ENCODE measurements around the gene LRRFIP1. TPM values are rescaled to one million over a fixed set of nuclear protein-coding genes. Genes with fewer than 3 reads are reported as not detected.

Gene LRRFIP1
- polyA plus RNA-seq, 1 donor (not counting 4 experiments of a cell fraction or from before 2014, with no cell fraction given) = 115 TPM

DNA sequence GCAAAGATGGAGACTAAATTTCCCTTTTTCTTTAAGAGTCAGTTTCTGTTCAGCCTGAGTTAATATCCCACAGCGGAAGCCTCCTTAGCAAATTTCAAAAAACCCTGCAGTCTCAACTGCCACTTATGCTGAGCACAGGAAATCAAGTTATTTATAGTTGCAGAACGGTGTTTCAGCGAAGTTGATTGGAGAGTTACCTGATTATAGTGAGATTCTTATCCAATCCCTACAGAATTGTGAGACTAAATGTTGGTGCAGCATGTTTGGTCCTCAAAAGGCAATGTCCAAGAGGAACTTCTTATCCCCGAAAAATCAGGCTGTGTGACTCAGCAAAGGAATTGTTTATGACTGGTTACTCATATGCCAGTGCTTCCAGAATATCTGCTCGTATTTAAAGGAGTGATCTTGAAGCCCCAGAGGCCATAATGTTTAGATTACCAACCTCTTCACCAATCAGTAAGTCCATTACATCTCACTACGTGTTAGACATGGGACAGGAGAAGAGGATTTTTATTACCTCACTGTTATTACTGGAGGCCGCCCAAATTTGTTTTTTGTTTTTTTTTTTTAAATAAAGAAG lies 67.9 kb downstream of the LRRFIP1 start:
- peaks cover 4 to 23% of the 10 kb centered on the region in 2 experiments for H3K36me3 ChIP-seq (ENCODE audit: control insufficient read depth in 2 of 2, extremely low read depth in 1 of 2, insufficient read depth in 2 of 2, low read length in 2 of 2)
- H3K4me3 ChIP-seq (ENCODE audit: control insufficient read depth in 2 of 3, extremely low read depth in 1 of 3, insufficient read depth in 2 of 3, low read depth in 1 of 3, low read length in 3 of 3) = peak overlapping the region; percentile 76 to 95 (median 90)

GRCh38 chr2:237696461-237696860 lies 69.1 kb downstream of the LRRFIP1 start:
- Histone ChIP-seq H3K79me2 (ENCODE audit: control insufficient read depth, insufficient read depth, low read length) (peaks cover 81% of the 10 kb centered on the region), H3K27me3 (ENCODE audit: control insufficient read depth, extremely low read depth, insufficient read depth, low read length) (no peaks in the 10 kb centered on the region), H3K9ac (ENCODE audit: control insufficient read depth, extremely low read depth, insufficient read depth, low read length) (peak overlapping the region; percentile 29), H3K4me2 (ENCODE audit: control insufficient read depth, extremely low read depth, insufficient read depth, low read depth, low read length) (peak overlapping the region; percentile 90), H3K9me3 (ENCODE audit: control insufficient read depth, low read depth, low read length) (no peaks in the 10 kb centered on the region), H3K27ac (ENCODE audit: control insufficient read depth, insufficient read depth, low read length) (peak overlapping the region; percentile 100), H3K4me1 (ENCODE audit: control insufficient read depth, extremely low read depth, insufficient read depth, low read length) (peaks cover 59% of the 10 kb centered on the region), H2AFZ (ENCODE audit: control insufficient read depth, low read length) (no peak overlapping the region), H3K9me1 (ENCODE audit: control insufficient read depth, extremely low read depth, insufficient read depth, low read length) (peaks cover 18% of the 10 kb centered on the region), H4K20me1 (ENCODE audit: control insufficient read depth, extremely low read depth, insufficient read depth, low read length) (peaks cover 50% of the 10 kb centered on the region), H3K4me3 (ENCODE audit: control insufficient read depth in 2 of 3, extremely low read depth in 1 of 3, insufficient read depth in 2 of 3, low read depth in 1 of 3, low read length in 3 of 3) (peak overlapping the region in 1 of 3 experiments; percentile 48), H3K36me3 (ENCODE audit: control insufficient read depth in 2 of 2, extremely low read depth in 1 of 2, insufficient read depth in 2 of 2, low read length in 2 of 2) (peaks cover 6 to 28% of the 10 kb centered on the region in 2 experiments)
- FAIRE-seq (no peak), DNase-seq (ENCODE audit: low read depth, low spot score) (no peak)
- TF ChIP-seq EZH2 (IDR thresholded peaks at IDR 0.05; ENCODE audit: low read length) (no peak), CTCF (optimal IDR thresholded peaks at IDR 0.05 in 1 of 3, IDR thresholded peaks at IDR 0.05 in 1 of 3, conservative IDR thresholded peaks at IDR 0.05 in 1 of 3; ENCODE audit: extremely low read depth in 1 of 3, insufficient read depth in 2 of 3, low read length in 3 of 3) (no peak)
- dilution Hi-C loops (cut with MboI; ENCODE audit: extremely low pct_ligation_motif_present, low sequenced_read_pairs) = no loop called here

More for the DNA sequence above, 67.9 kb downstream of the LRRFIP1 start:
- peaks cover 39% of the 10 kb centered on the region for H4K20me1 ChIP-seq (ENCODE audit: control insufficient read depth, extremely low read depth, insufficient read depth, low read length)
- no peaks in the 10 kb centered on the region for H3K9me3 ChIP-seq (ENCODE audit: control insufficient read depth, low read depth, low read length)
- H3K4me2 ChIP-seq (ENCODE audit: control insufficient read depth, extremely low read depth, insufficient read depth, low read depth, low read length) = peak overlapping the region; percentile 90
- peaks cover 52% of the 10 kb centered on the region for H3K4me1 ChIP-seq (ENCODE audit: control insufficient read depth, extremely low read depth, insufficient read depth, low read length)
- H3K27me3 ChIP-seq (ENCODE audit: control insufficient read depth, extremely low read depth, insufficient read depth, low read length) = no peaks in the 10 kb centered on the region
- peak; percentile 70 for FAIRE-seq
- dilution Hi-C loops (cut with MboI; ENCODE audit: extremely low pct_ligation_motif_present, low sequenced_read_pairs) = no loop called here
- H3K79me2 ChIP-seq (ENCODE audit: control insufficient read depth, insufficient read depth, low read length) = peaks cover 69% of the 10 kb centered on the region
- H3K9ac ChIP-seq (ENCODE audit: control insufficient read depth, extremely low read depth, insufficient read depth, low read length) = peak overlapping the region; percentile 100
- DNase-seq (ENCODE audit: low read depth, low spot score) = peak; percentile 85
- H2AFZ ChIP-seq (ENCODE audit: control insufficient read depth, low read length) = no peak overlapping the region
- H3K27ac ChIP-seq (ENCODE audit: control insufficient read depth, insufficient read depth, low read length) = peak overlapping the region; percentile 100
- TF ChIP-seq EZH2 (IDR thresholded peaks at IDR 0.05; ENCODE audit: low read length) (no peak), CTCF (optimal IDR thresholded peaks at IDR 0.05 in 1 of 3, IDR thresholded peaks at IDR 0.05 in 1 of 3, conservative IDR thresholded peaks at IDR 0.05 in 1 of 3; ENCODE audit: extremely low read depth in 1 of 3, insufficient read depth in 2 of 3, low read length in 3 of 3) (no peak)
- peaks cover 10% of the 10 kb centered on the region for H3K9me1 ChIP-seq (ENCODE audit: control insufficient read depth, extremely low read depth, insufficient read depth, low read length)
